ENCODE results near the gene DCN. TPM values are rescaled to one million over a fixed set of nuclear protein-coding genes. Genes with fewer than 3 reads are reported as not detected.

Gene DCN
- total RNA-seq, 4 donors from 2014 or later, result 753 to 2,728 (median 2,146) TPM

DNA sequence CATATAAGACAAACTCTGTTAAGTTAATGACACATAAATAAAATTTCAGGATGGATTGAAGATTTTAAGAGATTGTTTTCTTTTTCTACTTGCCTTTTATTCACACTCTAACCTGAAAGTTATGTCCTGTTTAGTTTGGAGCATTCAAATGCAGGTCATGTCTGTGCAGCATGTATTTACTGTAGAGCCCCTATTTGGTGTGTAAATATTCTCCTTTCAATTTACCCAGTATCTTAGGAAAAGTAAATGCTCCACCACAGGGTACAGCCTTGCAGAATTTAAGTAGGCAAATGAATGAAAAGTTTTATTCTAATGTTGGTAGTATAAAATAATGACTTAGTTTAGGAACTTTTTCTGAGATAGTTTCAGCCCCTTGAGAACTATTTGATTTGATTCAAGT lies 6.2 kb upstream of the DCN start:
- TF ChIP-seq, protein P1, sequence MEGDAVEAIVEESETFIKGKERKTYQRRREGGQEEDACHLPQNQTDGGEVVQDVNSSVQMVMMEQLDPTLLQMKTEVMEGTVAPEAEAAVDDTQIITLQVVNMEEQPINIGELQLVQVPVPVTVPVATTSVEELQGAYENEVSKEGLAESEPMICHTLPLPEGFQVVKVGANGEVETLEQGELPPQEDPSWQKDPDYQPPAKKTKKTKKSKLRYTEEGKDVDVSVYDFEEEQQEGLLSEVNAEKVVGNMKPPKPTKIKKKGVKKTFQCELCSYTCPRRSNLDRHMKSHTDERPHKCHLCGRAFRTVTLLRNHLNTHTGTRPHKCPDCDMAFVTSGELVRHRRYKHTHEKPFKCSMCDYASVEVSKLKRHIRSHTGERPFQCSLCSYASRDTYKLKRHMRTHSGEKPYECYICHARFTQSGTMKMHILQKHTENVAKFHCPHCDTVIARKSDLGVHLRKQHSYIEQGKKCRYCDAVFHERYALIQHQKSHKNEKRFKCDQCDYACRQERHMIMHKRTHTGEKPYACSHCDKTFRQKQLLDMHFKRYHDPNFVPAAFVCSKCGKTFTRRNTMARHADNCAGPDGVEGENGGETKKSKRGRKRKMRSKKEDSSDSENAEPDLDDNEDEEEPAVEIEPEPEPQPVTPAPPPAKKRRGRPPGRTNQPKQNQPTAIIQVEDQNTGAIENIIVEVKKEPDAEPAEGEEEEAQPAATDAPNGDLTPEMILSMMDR (IDR thresholded peaks at IDR 0.05), result no peak
- ATAC-seq (ENCODE audit: low FRiP score), result no peak
- DNase-seq (ENCODE audit: low spot score), result no peak

DNA sequence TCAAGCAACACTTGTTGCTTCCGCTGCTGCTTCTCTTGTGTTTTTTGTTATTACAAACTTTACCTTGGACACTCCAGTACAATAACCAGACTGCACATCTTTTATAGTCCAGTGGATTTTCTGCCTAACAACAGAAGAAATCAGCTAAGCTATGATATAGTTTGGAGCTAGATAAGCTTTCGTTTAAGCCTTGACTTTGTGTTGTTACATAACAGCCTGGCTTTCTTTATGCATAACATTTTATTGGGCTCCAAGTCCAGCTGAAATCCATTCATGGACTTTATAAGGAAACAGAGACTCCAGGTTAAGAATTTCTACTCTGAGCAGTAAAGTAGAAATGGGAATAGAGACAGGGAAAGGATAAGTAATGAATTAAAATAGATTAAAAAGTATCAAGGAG lies 3.5 kb upstream of the DCN start:
- DNase-seq (ENCODE audit: low spot score) (no peak), ATAC-seq (ENCODE audit: low FRiP score) (no peak)
- TF ChIP-seq, protein P1 (IDR thresholded peaks at IDR 0.05), result no peak

DNA sequence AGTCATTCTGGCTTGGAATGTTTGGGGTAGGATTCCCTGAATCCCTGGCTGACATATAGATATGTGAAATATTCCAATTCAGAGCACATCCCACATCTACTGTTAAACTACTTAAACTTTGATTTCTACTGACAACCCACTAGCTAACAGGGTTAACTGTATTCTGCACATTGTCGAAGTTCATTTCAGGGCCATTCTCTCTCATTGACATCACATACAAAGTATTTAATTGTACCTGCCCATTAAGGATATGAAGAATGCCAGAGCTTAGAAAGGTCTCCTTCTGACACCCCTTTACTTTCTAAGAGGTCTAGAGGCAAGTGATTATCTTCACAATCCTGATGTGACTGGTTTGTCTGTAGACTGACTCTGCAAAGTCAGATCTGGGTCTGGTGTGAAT lies 2.8 kb upstream of the DCN start:
- TF ChIP-seq, protein P1 (IDR thresholded peaks at IDR 0.05), result no peak
- no peak for DNase-seq (ENCODE audit: low spot score)
- ATAC-seq (ENCODE audit: low FRiP score), result no peak

DNA sequence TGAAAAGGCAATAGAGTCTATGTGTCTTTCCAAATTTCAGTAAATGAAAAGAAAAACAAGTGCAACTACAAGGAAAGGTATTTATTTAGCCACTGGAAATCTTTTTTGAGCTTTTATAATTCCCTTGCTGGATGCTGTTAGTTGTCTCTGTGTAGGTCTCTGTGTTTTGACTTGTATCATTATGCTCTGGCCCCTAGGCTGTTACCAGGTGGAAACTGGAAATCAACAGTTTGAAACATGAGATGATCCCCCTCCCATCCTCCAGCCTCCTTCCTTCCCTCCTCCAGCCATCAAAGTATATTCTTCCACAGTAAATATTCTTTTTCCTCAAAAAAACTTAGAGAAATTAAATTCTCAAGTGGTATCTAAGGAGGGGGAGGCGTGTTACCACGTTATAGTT lies 934 bp upstream of the DCN start:
- TF ChIP-seq, protein P1 (IDR thresholded peaks at IDR 0.05), result no peak
- no peak for DNase-seq (ENCODE audit: low spot score)
- ATAC-seq (ENCODE audit: low FRiP score), result no peak

DNA sequence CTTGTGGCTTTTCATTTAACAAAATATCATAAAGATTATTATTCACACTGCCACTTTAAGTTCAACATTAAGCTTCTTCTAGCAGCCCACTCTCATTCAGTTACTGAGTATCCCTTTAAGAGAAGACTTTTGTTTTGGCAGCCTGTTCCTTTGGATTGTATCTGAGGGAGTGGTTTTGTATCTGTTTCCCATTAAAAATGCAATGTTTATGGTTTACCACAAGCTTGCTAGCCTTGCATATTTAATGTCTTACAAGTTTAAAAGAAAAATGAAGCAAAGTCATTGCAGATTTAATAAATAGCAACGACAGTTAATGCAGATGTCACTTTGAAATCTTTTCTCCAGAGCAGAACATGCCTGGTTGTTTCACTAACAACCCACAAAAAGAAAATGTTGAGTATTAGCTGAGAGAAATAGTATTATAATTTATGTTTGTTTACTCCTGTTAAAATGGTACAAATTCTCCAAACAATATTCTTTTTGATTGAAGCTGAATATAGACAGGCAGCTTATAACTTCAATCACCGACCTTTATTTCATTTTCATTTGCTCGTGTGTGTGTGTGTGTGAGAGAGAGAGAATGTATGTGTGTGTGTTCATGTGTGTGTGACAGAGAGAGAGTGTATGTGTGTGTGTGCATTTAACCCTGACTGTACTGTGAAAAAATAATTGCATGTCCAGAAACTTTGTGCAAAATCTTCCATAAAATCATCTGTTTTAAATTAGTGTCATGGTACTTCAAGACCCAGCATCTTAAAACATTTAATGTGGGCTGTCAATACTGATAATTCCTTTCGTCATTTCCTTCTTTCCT lies 1.8 kb downstream of the DCN start:
- DNase-seq (ENCODE audit: low spot score) (no peak), ATAC-seq (ENCODE audit: low FRiP score) (no peak)
- TF ChIP-seq, protein P1 (IDR thresholded peaks at IDR 0.05), result no peak

DNA sequence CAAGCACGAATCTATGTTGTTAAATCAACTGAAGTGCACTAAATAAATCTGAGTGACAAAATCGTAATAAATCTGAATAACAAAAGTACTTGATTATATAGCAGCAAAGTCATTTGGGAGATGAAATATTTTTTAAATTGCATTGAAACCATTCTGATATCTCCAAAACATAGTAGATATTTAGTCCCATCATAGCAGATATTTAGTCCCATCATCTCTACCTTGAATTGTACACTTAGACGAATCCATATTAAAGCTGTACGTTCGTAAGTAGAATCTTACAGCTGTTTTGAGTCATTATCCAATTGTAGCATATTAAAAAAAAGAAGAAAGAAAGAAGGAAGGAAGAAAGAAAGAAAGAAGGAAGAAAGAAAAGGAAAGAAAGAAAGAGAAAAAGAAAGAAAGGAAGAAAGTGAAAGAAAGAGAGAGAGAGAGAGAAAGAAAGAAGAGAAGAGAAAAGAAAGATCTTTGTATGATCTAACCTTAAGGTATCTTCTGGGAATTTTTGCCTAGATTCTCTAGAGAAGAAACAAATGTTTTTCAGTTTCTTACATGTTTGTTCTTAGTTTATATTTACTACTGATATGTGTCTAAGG lies 2.6 kb downstream of the DCN start:
- no peak for ATAC-seq (ENCODE audit: low FRiP score)
- DNase-seq (ENCODE audit: low spot score), result no peak
- TF ChIP-seq, protein P1 (IDR thresholded peaks at IDR 0.05), result no peak

DNA sequence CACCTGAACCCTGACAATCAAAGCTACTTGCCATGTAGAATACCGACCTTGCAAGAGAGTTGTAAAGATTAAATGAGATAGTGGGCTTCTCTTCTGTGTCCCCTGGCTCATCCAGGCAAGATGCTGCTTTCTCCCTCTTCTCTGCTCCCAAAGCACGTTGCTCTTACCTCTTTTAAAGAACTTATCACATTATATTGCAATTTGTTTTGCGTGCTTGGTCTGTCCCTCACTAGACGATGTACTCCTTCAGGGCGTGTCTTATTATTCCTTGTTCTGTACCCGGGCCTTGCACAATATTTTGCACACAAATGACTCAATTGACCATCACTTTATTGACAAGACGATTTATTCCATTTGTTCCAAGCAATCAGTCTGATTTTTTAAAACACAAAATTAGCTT lies 3.3 kb downstream of the DCN start:
- ATAC-seq (ENCODE audit: low FRiP score) (peak; percentile 32), DNase-seq (ENCODE audit: low spot score) (no peak)
- TF ChIP-seq, protein P1 (IDR thresholded peaks at IDR 0.05), result no peak
